ENCODE data around the gene DENND2A.
"Not testable (repeated sequence)": the region's sequence is repeated elsewhere in the genome, so short reads cannot be mapped to it uniquely, and the experiment has no call there.

The DENND2A gene

DNA sequence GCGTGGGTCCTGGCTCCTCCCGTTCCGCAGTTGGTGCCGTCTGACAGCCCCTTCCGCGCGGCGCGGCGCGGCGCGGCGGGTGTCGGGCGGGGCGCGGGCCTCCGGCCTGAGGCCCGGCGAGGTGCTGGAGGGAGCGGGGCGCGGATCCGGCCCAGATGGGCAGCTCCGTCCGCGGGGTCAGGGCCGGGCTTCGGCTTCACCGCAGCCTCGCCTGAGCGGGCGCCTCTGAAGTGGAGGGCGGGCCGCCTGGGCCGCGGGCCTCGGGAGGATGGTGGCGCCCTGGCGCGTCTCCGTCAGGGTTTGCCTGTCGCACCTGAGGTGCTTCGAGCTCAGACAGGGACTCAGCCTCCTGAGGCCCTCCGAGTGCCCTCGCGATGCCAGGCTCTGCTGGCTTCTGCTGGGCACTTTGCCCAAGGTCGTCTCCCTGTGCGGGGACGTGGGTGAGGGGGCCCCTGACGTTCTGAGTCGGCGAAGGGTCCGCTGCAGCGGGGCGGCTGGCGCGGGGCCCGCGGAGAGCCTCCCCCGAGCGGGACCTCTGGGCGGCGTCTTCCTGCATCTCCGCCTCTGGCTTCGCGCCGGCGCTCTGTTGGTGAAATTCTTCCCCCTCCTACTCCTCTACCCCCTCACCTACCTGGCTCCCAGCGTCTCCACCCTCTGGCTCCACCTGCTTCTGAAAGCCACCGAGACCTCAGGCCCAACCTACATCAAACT lies 32.6 kb upstream of the DENND2A start:
- Histone ChIP-seq H3K4me1 (ENCODE audit: control insufficient read depth, insufficient read depth, low read length, unreplicated experiment) (peaks cover 15% of the 10 kb centered on the region), H3K79me2 (ENCODE audit: control insufficient read depth, insufficient read depth, low read length, unreplicated experiment) (no peaks in the 10 kb centered on the region), H3K27ac (ENCODE audit: low read depth, low read length) (no peak overlapping the region), H2AFZ (ENCODE audit: low read length, unreplicated experiment) (peak overlapping the region; percentile 98), H3K27me3 (ENCODE audit: insufficient read depth, low read length) (no peaks in the 10 kb centered on the region), H3K36me3 (ENCODE audit: insufficient read depth, low read length) (no peaks in the 10 kb centered on the region), H3K4me3 (ENCODE audit: low read depth, low read length) (peak overlapping the region; percentile 98)

DNA sequence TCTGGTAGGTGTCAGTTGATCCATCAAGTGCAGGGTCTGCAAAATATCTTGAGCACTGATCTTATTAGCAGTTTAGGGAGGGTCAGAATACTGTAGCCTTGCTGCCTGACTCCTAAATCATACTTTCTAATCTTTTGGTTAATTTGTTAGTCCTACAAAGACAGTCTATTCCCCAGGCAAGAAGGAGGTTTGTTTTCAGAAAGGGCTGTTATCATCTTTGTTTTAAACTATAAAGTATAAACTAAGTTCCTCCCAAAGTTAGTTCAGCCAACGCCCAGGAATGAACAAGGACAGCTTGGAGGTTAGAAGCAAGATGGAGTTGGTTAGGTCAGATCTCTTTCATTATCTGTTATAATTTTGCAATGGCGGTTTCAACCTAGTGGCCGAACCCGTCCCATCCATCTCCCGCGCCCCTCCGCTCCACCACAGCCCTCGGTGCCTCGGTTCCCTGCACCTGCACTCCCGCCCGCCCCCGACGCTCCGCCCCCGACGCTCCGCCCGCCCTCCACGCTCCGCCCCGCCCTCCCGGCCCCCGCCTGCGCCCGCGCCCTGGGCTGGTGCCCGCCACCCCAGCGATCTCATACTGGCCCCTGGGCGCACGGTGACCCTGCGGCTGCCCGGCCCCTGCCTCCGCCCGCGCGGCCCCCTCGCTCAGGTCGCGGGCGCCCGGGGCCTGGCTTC lies 31.9 kb upstream of the DENND2A start, which contains the start of gene ADCK2:
Gene ADCK2 (plus strand): TSS at position 564 of the 681 bp plus-strand sequence. CDS start 386 bp downstream, outside the sequence.
- H3K36me3 ChIP-seq (ENCODE audit: insufficient read depth, low read length), result no peaks in the 10 kb centered on the region
- H3K27me3 ChIP-seq (ENCODE audit: insufficient read depth, low read length), result no peaks in the 10 kb centered on the region
- no peak within 1 kb of the TSS for H3K27ac ChIP-seq (ENCODE audit: low read depth, low read length)
- peak within 1 kb of the TSS; percentile 98 for H3K4me3 ChIP-seq (ENCODE audit: low read depth, low read length)
- H2AFZ ChIP-seq (ENCODE audit: low read length, unreplicated experiment), result peak within 1 kb of the TSS; percentile 98
- peaks cover 15% of the 10 kb centered on the region for H3K4me1 ChIP-seq (ENCODE audit: control insufficient read depth, insufficient read depth, low read length, unreplicated experiment)
- H3K79me2 ChIP-seq (ENCODE audit: control insufficient read depth, insufficient read depth, low read length, unreplicated experiment), result no peaks in the 10 kb centered on the region

DNA sequence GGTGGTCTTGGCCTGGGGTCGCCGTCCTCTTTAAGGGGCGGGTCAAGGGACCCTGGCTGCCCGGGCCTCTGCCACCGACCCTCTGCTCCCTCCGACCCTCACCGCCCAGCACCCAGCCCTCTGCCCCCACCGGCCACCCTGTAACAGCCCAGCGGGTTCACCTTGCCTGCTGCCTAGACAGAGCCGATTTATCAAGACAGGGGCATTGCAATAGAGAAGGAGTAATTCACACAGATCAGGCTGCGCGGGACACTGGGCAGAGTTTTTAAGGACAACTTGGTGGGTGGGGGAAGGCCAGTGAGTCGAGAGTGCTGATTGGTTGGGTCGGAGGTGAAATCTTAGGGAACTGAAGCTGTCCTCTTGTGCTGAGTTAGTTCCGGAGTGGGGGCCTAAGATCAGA lies 31.4 kb upstream of the DENND2A start:
- Histone ChIP-seq H3K4me3 (ENCODE audit: low read depth, low read length) (no peak overlapping the region), H3K79me2 (ENCODE audit: control insufficient read depth, insufficient read depth, low read length, unreplicated experiment) (no peaks in the 10 kb centered on the region), H3K27me3 (ENCODE audit: insufficient read depth, low read length) (no peaks in the 10 kb centered on the region), H3K4me1 (ENCODE audit: control insufficient read depth, insufficient read depth, low read length, unreplicated experiment) (peaks cover 15% of the 10 kb centered on the region), H2AFZ (ENCODE audit: low read length, unreplicated experiment) (no peak overlapping the region), H3K36me3 (ENCODE audit: insufficient read depth, low read length) (no peaks in the 10 kb centered on the region), H3K27ac (ENCODE audit: low read depth, low read length) (no peak overlapping the region)

DNA sequence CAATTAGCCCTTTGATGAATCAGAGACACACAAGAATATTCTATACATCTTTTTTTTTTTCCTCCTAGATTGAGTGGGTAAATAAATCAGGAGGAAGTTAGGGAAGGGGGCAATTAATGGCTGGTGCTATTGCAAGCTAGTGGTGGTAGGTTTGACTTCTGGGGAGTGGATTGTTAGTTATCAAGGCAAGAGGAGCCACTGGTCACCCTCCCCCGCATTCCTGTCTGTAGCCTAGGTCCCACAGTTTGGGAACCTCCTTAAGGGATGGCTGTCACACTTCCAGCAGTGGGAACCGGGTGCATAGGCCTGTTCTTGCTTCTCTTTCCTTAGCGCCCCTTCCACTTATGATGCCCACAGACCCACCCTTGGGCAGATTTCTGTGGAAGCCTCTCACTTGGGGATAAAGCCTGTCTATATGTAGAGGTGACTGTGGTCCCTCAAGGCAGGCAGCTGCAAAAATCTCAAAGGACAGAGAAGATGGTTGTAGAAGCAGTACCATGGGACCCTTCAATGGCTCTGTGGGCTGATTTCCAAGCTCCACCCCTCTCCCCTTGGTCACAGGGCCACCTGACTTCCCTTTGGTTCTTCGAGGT lies 29.8 kb upstream of the DENND2A start:
- peaks cover 9% of the 10 kb centered on the region for H3K4me1 ChIP-seq (ENCODE audit: control insufficient read depth, insufficient read depth, low read length, unreplicated experiment)
- no peak overlapping the region for H2AFZ ChIP-seq (ENCODE audit: low read length, unreplicated experiment)
- no peaks in the 10 kb centered on the region for H3K79me2 ChIP-seq (ENCODE audit: control insufficient read depth, insufficient read depth, low read length, unreplicated experiment)
- no peak overlapping the region for H3K27ac ChIP-seq (ENCODE audit: low read depth, low read length)
- no peak overlapping the region for H3K4me3 ChIP-seq (ENCODE audit: low read depth, low read length)
- H3K27me3 ChIP-seq (ENCODE audit: insufficient read depth, low read length), result no peaks in the 10 kb centered on the region
- H3K36me3 ChIP-seq (ENCODE audit: insufficient read depth, low read length), result no peaks in the 10 kb centered on the region

DNA sequence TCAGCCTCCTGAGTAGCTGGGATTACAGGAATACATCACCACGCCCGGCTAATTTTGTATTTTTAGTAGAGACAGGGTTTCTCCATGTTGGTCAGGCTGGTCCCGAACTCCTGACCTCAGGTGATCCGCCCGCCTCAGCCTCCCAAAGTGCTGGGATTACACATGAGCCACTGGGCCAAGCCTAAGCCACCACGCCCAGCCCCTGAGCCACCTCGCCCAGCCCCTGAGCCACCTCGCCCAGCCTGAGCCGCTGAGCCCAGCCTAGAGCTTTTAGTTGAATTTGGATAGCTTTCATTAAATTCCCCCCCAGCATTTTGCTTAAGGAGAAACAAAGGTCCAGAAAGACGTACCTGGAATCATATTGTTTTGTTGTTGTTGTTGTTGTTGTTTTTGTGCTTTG lies 29.2 kb upstream of the DENND2A start:
- H2AFZ ChIP-seq (ENCODE audit: low read length, unreplicated experiment); H3K4me3 ChIP-seq (ENCODE audit: low read depth, low read length); H3K4me1 ChIP-seq (ENCODE audit: control insufficient read depth, insufficient read depth, low read length, unreplicated experiment); H3K27ac ChIP-seq (ENCODE audit: low read depth, low read length); H3K36me3 ChIP-seq (ENCODE audit: insufficient read depth, low read length); H3K27me3 ChIP-seq (ENCODE audit: insufficient read depth, low read length); H3K79me2 ChIP-seq (ENCODE audit: control insufficient read depth, insufficient read depth, low read length, unreplicated experiment): not testable (repeated sequence)

DNA sequence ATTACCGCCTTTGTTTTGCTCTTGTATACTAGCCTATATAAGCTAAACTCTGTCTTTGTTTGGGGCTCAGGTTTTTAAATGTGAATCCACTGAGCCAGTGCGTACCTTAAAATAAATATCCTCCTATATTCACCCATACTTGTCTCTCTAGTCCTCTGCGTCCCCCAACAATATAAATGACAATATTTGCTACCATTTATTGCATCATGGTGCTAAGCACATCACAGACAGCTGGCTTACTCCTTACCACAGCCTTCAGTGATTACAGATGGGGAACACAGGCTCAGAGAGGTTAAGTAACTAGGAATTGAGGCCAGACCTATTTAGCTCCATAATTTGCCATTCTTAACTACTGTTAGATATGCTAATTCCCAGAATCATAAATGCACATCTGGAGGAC lies 28.7 kb upstream of the DENND2A start:
- H3K27ac ChIP-seq (ENCODE audit: low read depth, low read length), result no peak overlapping the region
- H2AFZ ChIP-seq (ENCODE audit: low read length, unreplicated experiment), result no peak overlapping the region
- no peaks in the 10 kb centered on the region for H3K27me3 ChIP-seq (ENCODE audit: insufficient read depth, low read length)

DNA sequence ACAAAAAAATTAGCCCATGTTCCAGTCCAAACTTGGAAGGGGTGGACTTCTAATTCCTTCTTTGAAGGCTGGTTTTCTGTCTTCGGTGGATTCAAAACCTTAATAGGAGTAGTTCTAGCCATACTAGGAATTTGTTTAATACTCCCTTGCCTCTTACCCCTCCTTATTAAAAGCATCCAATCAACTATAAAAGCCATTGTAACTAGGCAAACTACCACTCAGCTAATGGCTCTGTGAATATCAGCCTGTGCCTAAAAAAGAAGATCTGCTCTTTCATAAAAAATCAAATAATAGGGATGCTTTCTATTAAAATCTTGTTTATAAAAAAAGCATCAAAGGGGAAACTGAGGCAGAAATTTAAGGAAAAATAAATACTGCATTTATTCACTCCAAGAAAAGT lies 28.0 kb upstream of the DENND2A start:
- Histone ChIP-seq H2AFZ (ENCODE audit: low read length, unreplicated experiment) (no peak overlapping the region), H3K27me3 (ENCODE audit: insufficient read depth, low read length) (no peaks in the 10 kb centered on the region), H3K79me2 (ENCODE audit: control insufficient read depth, insufficient read depth, low read length, unreplicated experiment) (no peaks in the 10 kb centered on the region), H3K4me3 (ENCODE audit: low read depth, low read length) (no peak overlapping the region), H3K27ac (ENCODE audit: low read depth, low read length) (no peak overlapping the region), H3K4me1 (ENCODE audit: control insufficient read depth, insufficient read depth, low read length, unreplicated experiment) (peaks cover under 1% of the 10 kb centered on the region), H3K36me3 (ENCODE audit: insufficient read depth, low read length) (no peaks in the 10 kb centered on the region)

More for the DNA sequence above, 28.7 kb upstream of the DENND2A start:
- no peaks in the 10 kb centered on the region for H3K79me2 ChIP-seq (ENCODE audit: control insufficient read depth, insufficient read depth, low read length, unreplicated experiment)
- no peaks in the 10 kb centered on the region for H3K36me3 ChIP-seq (ENCODE audit: insufficient read depth, low read length)
- no peak overlapping the region for H3K4me3 ChIP-seq (ENCODE audit: low read depth, low read length)
- peaks cover 7% of the 10 kb centered on the region for H3K4me1 ChIP-seq (ENCODE audit: control insufficient read depth, insufficient read depth, low read length, unreplicated experiment)

DNA sequence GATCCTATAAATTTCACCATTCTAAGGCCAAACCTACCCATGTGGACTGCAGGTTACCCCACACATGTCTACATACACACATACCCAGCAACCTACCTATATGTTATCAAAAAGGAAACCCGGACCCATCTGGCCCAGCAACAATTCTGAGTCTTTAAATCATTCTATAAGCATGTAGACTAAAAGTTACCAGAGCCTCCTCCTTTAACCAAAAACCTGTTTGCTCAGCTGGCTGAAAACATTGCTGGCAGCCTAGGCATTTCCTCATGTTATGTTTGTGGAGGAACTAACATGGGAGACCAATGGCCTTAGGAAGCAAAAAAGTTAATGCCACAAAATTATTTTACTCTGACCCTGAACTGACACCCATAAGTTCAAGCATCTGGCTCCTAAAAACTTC lies 26.9 kb upstream of the DENND2A start:
- Histone ChIP-seq H3K36me3 (ENCODE audit: insufficient read depth, low read length) (no peaks in the 10 kb centered on the region), H3K27ac (ENCODE audit: low read depth, low read length) (no peak overlapping the region)

DNA sequence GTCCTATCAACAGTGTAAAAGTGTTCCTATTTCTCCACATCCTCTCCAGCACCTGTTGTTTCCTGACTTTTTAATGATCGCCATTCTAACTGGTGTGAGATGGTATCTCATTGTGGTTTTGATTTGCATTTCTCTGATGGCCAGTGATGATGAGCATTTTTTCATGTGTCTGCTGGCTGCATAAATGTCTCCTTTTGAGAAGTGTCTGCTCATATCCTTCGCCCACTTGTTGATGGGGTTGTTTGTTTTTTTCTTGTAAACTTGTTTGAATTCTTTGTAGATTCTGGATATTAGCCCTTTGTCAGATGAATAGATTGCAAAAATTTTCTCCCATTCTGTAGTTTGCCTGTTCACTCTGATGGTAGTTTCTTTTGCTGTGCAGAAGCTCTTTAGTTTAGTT lies 22.3 kb upstream of the DENND2A start:
- not testable (repeated sequence) for H3K36me3 ChIP-seq (ENCODE audit: insufficient read depth, low read length); H3K27me3 ChIP-seq (ENCODE audit: insufficient read depth, low read length); H3K79me2 ChIP-seq (ENCODE audit: control insufficient read depth, insufficient read depth, low read length, unreplicated experiment); H3K27ac ChIP-seq (ENCODE audit: low read depth, low read length); H3K4me1 ChIP-seq (ENCODE audit: control insufficient read depth, insufficient read depth, low read length, unreplicated experiment); H2AFZ ChIP-seq (ENCODE audit: low read length, unreplicated experiment); H3K4me3 ChIP-seq (ENCODE audit: low read depth, low read length)

More for the DNA sequence above, 26.9 kb upstream of the DENND2A start:
- Histone ChIP-seq H2AFZ (ENCODE audit: low read length, unreplicated experiment) (no peak overlapping the region), H3K4me3 (ENCODE audit: low read depth, low read length) (no peak overlapping the region), H3K4me1 (ENCODE audit: control insufficient read depth, insufficient read depth, low read length, unreplicated experiment) (no peaks in the 10 kb centered on the region), H3K27me3 (ENCODE audit: insufficient read depth, low read length) (no peaks in the 10 kb centered on the region), H3K79me2 (ENCODE audit: control insufficient read depth, insufficient read depth, low read length, unreplicated experiment) (no peaks in the 10 kb centered on the region)

DNA sequence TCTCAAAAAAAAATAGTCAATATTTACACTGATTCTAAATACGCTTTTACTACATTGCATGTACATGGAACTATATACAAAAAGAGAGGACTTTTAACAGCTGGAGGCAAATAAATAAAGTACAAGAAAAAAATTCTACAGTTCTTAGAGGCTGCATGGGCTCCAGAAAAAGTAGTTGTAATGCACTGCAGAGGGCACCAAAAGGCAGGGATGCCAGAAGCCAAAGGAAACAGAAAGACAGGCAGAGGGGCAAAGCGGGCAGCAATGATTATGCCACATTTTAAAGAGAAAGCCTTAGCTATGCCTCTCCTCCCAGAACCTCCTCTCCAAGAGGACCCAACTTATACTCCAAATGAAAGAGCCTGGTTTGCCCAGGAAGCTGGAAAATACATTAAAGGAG lies 20.5 kb upstream of the DENND2A start:
- Histone ChIP-seq H3K4me1 (ENCODE audit: control insufficient read depth, insufficient read depth, low read length, unreplicated experiment) (peaks cover 5% of the 10 kb centered on the region), H3K27me3 (ENCODE audit: insufficient read depth, low read length) (peaks cover 4% of the 10 kb centered on the region; the same call in 1 of the 2 replicates), H2AFZ (ENCODE audit: low read length, unreplicated experiment) (no peak overlapping the region), H3K36me3 (ENCODE audit: insufficient read depth, low read length) (no peaks in the 10 kb centered on the region), H3K79me2 (ENCODE audit: control insufficient read depth, insufficient read depth, low read length, unreplicated experiment) (no peaks in the 10 kb centered on the region), H3K4me3 (ENCODE audit: low read depth, low read length) (no peak overlapping the region), H3K27ac (ENCODE audit: low read depth, low read length) (no peak overlapping the region)

DNA sequence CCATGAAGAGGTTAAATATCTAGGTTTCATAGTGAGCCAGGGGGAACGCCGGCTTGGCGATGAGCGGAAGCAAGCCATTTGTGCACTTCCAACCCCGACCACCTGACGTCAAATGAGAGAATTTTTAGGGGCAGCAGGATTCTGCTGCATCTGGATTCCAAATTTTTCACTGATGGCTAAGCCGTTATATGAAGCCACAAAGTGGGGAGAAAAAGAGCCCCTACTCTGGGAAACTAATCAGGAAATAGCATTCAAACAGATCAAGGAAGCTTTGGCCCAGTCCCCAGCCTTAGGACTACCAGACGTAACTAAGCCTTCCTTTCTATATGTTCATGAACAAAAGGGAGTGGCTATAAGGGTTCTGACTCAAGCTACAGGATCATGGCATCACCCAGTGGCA lies 19.2 kb upstream of the DENND2A start:
- Histone ChIP-seq H3K27me3 (ENCODE audit: insufficient read depth, low read length) (peaks cover 4% of the 10 kb centered on the region; the same call in 1 of the 2 replicates), H3K4me3 (ENCODE audit: low read depth, low read length) (no peak overlapping the region), H3K4me1 (ENCODE audit: control insufficient read depth, insufficient read depth, low read length, unreplicated experiment) (peaks cover 5% of the 10 kb centered on the region), H3K79me2 (ENCODE audit: control insufficient read depth, insufficient read depth, low read length, unreplicated experiment) (no peaks in the 10 kb centered on the region), H3K27ac (ENCODE audit: low read depth, low read length) (no peak overlapping the region), H2AFZ (ENCODE audit: low read length, unreplicated experiment) (no peak overlapping the region), H3K36me3 (ENCODE audit: insufficient read depth, low read length) (no peaks in the 10 kb centered on the region)
